Activated CD8-positive, alpha-beta memory T cell treated with anti-CD3 and anti-CD28 coated beads for 4 hours (primary cell): ENCODE measurements around the gene OR5AS1.
"Not testable (repeated sequence)": the region's sequence is repeated elsewhere in the genome, so short reads cannot be mapped to it uniquely, and the experiment has no call there.

Experiments used
- DNase-seq, 2 donors: peaks; one replicate each; pipeline ENCODE4 v3.0.0-alpha.2; 2020; ENCODE audit warnings: low read depth in 2 of 2

Gene OR5AS1

DNA sequence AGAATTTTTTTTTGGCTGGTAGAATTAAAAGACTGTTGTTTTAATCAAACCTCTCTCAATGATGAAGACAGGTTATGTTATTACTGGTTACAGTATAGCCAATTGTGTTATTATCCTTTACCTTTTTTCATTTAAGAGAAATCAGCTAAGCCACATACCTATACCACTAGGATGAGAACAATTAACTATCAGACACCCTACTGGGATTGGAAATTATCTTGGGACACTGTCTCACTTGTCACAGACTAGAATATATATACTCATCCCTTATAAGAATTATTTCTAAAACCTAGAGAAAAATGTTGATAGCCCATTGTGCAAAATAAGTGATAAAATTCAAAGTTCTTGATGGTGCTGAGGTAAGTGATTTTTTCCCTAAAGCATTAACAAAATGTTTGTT is at the start of gene OR5AS1:
Gene OR5AS1, plus strand, starts transcription at position 301 of the 400 bp plus-strand sequence. CDS start 2,765 bp downstream, outside the sequence.
- no peak for DNase-seq

DNA sequence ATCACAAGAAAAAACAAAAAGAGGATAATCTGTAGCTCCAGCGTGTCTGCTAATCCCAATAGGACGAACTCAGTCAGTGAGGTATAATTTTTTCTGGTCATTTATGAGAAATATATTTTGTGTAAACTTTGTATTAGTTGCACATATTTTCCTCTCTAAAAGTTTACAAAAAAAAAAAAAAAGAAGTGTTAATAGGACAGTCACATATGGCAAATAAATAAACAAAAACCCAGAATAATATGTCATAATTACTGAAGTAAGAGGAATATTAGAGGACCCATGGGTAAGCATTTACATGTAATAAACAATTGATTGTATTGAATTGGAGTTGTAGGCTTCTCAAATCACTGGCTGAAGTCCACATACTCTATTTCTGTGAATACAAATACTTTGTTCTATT is 32.9 kb upstream of the OR5AS1 start, which contains the start of gene OR5F1:
Gene OR5F1, minus strand, starts transcription at position 101 of the 400 bp plus-strand sequence. Its CDS starts 0 bp downstream, at position 101.
- no peak for DNase-seq

- DNase-seq: no peak
Measured at GRCh38 chr11:56010716-56011115, 16.7 kb upstream of the OR5AS1 start.

- no peak for DNase-seq
Measured at GRCh38 chr11:56013805-56014204, 13.6 kb upstream of the OR5AS1 start.

DNA sequence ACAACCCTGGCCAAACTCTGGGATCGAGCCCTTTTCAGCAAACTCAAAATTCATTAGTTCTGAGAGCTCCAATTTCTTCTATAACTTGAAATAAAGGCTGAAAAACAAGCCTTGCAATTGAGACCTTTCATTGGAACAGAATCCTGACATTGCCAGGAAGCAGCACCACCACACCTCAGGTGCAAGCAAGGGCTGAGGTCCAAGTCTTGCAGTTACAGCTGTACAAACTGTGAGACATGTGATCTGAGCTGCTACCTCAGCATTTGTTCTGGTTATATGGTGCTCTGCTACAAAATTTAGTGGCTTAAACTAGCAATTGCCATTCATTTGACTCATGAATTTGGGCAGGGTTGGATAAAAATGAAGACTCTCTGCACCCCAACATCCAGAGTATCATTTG is 18.1 kb downstream of the OR5AS1 start:
- DNase-seq: no peak

- DNase-seq: no peak
Measured at GRCh38 chr11:56048480-56048879, 21.0 kb downstream of the OR5AS1 start.

GRCh38 chr11:56049487-56049886 is 22.0 kb downstream of the OR5AS1 start:
- no peak for DNase-seq

DNA sequence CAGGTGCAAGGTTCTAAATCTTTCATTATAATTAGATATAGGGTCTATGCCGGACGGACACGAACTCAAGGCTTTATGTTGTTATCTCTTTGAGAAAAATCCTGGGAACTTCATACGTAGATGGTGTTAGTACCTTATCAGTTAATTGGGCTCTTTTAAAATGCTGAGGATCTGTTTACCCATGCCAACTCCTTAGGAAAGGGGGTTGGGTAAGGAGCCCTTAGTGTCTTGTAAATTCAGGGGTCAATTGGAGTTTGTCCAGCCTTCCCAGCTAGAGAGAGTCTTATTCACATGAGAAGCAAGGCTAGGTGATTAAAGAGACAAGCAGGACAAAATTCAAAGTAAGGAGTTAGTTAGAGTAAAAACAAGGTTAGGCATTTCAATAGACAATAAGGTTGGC is 28.9 kb downstream of the OR5AS1 start:
- not testable (repeated sequence) for DNase-seq

- DNase-seq: not testable (repeated sequence)
Measured at GRCh38 chr11:56057661-56058237, 30.3 kb downstream of the OR5AS1 start.

DNA sequence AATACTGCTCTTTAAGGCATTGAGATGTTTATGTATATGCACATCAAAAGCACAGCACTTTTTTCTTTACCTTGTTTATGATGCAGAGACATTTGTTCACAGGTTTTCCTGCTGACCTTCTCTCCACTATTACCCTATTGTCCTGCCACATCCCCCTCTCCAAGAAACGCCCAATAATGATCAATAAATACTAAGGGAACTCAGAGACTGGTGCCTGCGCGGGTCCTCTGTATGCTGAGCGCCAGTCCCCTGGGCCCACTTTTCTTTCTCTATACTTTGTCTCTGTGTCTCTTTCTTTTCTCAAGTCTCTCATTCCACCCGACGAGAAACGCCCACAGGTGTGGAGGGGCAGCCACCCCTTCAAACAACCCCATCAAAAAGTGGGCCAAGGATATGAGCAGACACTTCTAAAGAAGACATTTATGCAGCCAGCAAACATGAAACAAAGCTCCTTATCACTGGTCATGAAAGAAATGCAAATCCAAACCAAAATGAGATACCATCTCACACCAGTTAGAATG is 30.9 kb downstream of the OR5AS1 start:
- DNase-seq: not testable (repeated sequence)

- no peak for DNase-seq
Measured at GRCh38 chr11:56066980-56067379, 39.5 kb downstream of the OR5AS1 start.
